SK-N-SH treated with all-trans-retinoic acid at 6 μM for 48 hours (cell line): ENCODE measurements around the gene ELMOD3.

ENCODE experiments used
- ATAC-seq: fragments of 200-7000 bp; cut with Tn5 transposase; 3 replicates; pipeline ENCODE4 v1.9.1; 2020; ENCODE audit warnings: mild to moderate bottlenecking, moderate library complexity
- ARNTL ChIP-seq: fragments of 450-650 bp; formaldehyde crosslinking; IDR thresholded peaks from 2 replicates; pipeline ENCODE4 v1.5.0; 2020; ENCODE audit warnings: low read depth, mild to moderate bottlenecking, moderate library complexity, borderline replicate concordance
- CSDC2 ChIP-seq: fragments of 250-450 bp; sonication (Bioruptor Pico); IDR thresholded peaks from 2 replicates; pipeline ENCODE4 v1.5.0; 2020; ENCODE audit warnings: mild to moderate bottlenecking, moderate library complexity
- ESRRG ChIP-seq: fragments of 250-450 bp; sonication (Bioruptor Pico); IDR thresholded peaks from 2 replicates; pipeline ENCODE4 v1.6.1; 2021; ENCODE audit warnings: mild to moderate bottlenecking
- GLIS3 ChIP-seq: fragments of 250-450 bp; sonication (Bioruptor Pico); IDR thresholded peaks from 2 replicates; pipeline ENCODE4 v1.5.0; 2020; ENCODE audit warnings: mild to moderate bottlenecking, moderate library complexity
- ISL1 ChIP-seq: fragments of 250-450 bp; sonication (Bioruptor Pico); IDR thresholded peaks from 2 replicates; pipeline ENCODE4 v2.1.2; 2022; ENCODE audit warnings: mild to moderate bottlenecking, moderate library complexity
- OSR1 ChIP-seq: fragments of 250-450 bp; sonication (Bioruptor Pico); IDR thresholded peaks from 2 replicates; pipeline ENCODE4 v1.8.0; 2022; ENCODE audit warnings: moderate library complexity, mild to moderate bottlenecking, inconsistent platforms
- PPARA ChIP-seq: fragments of 250-450 bp; sonication (Bioruptor Pico); IDR thresholded peaks from 2 replicates; pipeline ENCODE4 v1.5.0; 2020; ENCODE audit warnings: mild to moderate bottlenecking, borderline replicate concordance
- RARB ChIP-seq: fragments of 250-450 bp; sonication (Bioruptor Pico); IDR thresholded peaks from 2 replicates; pipeline ENCODE4 v1.8.0; 2021; ENCODE audit warnings: mild to moderate bottlenecking, moderate library complexity
- SNAI2 ChIP-seq: fragments of 250-450 bp; sonication (Bioruptor Pico); IDR thresholded peaks from 2 replicates; pipeline ENCODE4 v1.5.0; 2020; ENCODE audit warnings: mild to moderate bottlenecking, moderate library complexity
- TCF4 ChIP-seq: fragments of 250-450 bp; sonication (Bioruptor Pico); IDR thresholded peaks from 2 replicates; pipeline ENCODE4 v1.8.0; 2021; ENCODE audit warnings: mild to moderate bottlenecking, moderate library complexity, borderline replicate concordance
- ZC3H10 ChIP-seq: fragments of 250-450 bp; sonication (Bioruptor Pico); IDR thresholded peaks from 2 replicates; pipeline ENCODE4 v1.5.1; 2021; ENCODE audit warnings: mild to moderate bottlenecking, moderate library complexity
- ZFP3 ChIP-seq: fragments of 250-450 bp; sonication (Bioruptor Pico); IDR thresholded peaks from 2 replicates; pipeline ENCODE4 v1.5.0; 2020; ENCODE audit warnings: mild to moderate bottlenecking, moderate library complexity
- ZFP30 ChIP-seq: fragments of 450-650 bp; formaldehyde crosslinking; IDR thresholded peaks from 2 replicates; pipeline ENCODE4 v1.5.0; 2022; ENCODE audit warnings: mild to moderate bottlenecking, moderate library complexity
- ZNF565 ChIP-seq: fragments of 450-650 bp; formaldehyde crosslinking; conservative IDR thresholded peaks from 2 replicates; pipeline ENCODE4 v1.5.0; 2020; ENCODE audit warnings: low read depth, mild to moderate bottlenecking, moderate library complexity
- ZNF70 ChIP-seq: fragments of 450-650 bp; formaldehyde crosslinking; IDR thresholded peaks from 2 replicates; pipeline ENCODE4 v1.5.0; 2020; ENCODE audit warnings: mild to moderate bottlenecking, moderate library complexity
- ZNF8 ChIP-seq: fragments of 450-650 bp; formaldehyde crosslinking; IDR thresholded peaks from 2 replicates; pipeline ENCODE4 v1.5.0; 2020; ENCODE audit warnings: mild to moderate bottlenecking, moderate library complexity
- TF ChIP-seq, protein P1 (sequence below): fragments of 250-450 bp; sonication (Bioruptor Pico); IDR thresholded peaks from 2 replicates; pipeline ENCODE4 v1.5.0; 2020; ENCODE audit warnings: mild to moderate bottlenecking, moderate library complexity
- TF ChIP-seq, protein P2 (sequence below): fragments of 250-450 bp; sonication (Bioruptor Pico); IDR thresholded peaks from 2 replicates; pipeline ENCODE4 v1.5.1; 2021; ENCODE audit warnings: mild to moderate bottlenecking, moderate library complexity
- TF ChIP-seq, protein P3 (sequence below): fragments of 250-450 bp; sonication (Bioruptor Pico); IDR thresholded peaks from 2 replicates; pipeline ENCODE4 v1.8.0; 2020; ENCODE audit warnings: mild to moderate bottlenecking, moderate library complexity, borderline replicate concordance
- TF ChIP-seq, protein P4 (sequence below): fragments of 250-450 bp; sonication (Bioruptor Pico); IDR thresholded peaks from 2 replicates; pipeline ENCODE4 v1.8.0; 2021; ENCODE audit warnings: low read depth, mild to moderate bottlenecking, moderate library complexity, borderline replicate concordance
- TF ChIP-seq, protein P5 (sequence below): fragments of 250-450 bp; sonication (Bioruptor Pico); IDR thresholded peaks from 2 replicates; pipeline ENCODE4 v1.5.1; 2020; ENCODE audit warnings: low read depth, mild to moderate bottlenecking, moderate library complexity

Gene ELMOD3

DNA sequence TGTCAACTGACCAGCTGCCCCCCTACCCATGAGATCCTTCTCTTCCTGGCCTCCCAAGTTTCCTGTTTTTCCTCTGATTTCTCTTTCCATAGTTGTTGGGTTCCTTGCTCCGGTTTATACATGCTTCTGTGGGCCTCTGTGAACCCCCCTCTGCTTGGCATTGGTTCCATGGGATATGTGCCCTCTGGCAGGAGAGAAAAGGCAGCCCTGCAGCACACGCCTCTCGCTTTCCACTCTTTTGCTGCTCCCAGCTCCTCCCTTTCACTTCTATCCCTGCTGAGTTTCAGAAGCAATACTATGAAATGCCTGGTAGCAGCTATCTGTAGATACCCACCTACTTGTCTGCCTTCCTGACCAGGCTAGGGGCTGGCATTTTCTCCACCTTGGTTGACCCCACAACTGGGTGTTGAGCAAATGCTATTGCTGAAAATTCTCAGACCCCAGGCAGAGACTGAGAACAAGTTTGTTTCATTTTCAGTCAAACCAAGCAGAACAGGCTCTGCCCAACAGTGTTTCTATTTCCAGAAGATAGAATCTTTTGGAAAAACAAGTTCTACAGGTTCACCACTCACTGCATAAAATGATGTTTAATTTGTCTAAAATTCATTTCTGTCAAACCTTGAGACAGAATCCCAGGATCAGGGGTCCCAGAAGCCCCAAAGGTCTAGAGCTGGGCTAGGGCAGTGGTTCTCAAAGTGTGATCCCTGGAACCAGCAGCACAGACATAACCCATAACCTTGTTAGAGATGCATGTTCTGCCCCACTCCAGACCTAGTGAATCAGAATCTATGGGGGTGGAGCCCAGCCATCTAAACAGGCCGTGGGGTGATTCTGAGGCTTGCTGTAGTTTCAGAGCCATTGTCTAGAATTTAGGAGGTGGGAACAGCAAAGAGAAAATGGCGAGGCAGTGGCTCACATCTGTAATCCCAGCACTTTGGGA lies 42.2 kb downstream of the ELMOD3 start:
- peak; percentile 35 for ATAC-seq
- TF ChIP-seq PPARA (CRISPR knock-in tag): no peak
- no peak for TF ChIP-seq RARB
- TF ChIP-seq, protein P1, sequence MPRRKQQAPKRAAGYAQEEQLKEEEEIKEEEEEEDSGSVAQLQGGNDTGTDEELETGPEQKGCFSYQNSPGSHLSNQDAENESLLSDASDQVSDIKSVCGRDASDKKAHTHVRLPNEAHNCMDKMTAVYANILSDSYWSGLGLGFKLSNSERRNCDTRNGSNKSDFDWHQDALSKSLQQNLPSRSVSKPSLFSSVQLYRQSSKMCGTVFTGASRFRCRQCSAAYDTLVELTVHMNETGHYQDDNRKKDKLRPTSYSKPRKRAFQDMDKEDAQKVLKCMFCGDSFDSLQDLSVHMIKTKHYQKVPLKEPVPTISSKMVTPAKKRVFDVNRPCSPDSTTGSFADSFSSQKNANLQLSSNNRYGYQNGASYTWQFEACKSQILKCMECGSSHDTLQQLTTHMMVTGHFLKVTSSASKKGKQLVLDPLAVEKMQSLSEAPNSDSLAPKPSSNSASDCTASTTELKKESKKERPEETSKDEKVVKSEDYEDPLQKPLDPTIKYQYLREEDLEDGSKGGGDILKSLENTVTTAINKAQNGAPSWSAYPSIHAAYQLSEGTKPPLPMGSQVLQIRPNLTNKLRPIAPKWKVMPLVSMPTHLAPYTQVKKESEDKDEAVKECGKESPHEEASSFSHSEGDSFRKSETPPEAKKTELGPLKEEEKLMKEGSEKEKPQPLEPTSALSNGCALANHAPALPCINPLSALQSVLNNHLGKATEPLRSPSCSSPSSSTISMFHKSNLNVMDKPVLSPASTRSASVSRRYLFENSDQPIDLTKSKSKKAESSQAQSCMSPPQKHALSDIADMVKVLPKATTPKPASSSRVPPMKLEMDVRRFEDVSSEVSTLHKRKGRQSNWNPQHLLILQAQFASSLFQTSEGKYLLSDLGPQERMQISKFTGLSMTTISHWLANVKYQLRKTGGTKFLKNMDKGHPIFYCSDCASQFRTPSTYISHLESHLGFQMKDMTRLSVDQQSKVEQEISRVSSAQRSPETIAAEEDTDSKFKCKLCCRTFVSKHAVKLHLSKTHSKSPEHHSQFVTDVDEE (CRISPR knock-in tag): no peak
- no peak for TF ChIP-seq OSR1 (CRISPR knock-in tag)
- no peak for TF ChIP-seq ZFP30 (CRISPR knock-in tag)
- no peak for TF ChIP-seq ISL1 (CRISPR knock-in tag)
- no peak for TF ChIP-seq ZFP3

DNA sequence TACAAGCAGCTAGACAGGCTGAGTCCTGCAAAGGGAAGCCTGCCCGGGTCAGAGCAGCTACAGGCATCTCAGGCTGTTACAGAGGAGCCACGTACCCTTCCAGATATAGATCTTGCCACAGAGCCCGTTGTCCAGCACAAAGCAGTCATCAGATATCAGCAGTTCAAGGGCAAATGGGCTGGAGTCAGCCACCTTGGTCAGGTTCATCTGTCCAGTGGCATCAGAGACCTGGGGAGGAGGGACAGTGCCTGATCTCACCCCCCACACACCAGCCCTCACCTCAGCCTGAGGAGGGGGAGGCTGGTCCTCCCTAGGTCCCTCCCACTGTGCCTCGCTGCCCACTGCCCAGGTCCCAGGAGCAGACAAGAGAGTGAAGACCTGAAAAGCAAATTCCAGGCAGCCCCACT lies 43.4 kb downstream of the ELMOD3 start:
- no peak for ATAC-seq
- TF ChIP-seq ZNF70 (CRISPR knock-in tag) (no peak), TCF4 (CRISPR knock-in tag) (no peak), SNAI2 (CRISPR knock-in tag) (no peak), ZC3H10 (no peak), ZFP30 (CRISPR knock-in tag) (no peak)

DNA sequence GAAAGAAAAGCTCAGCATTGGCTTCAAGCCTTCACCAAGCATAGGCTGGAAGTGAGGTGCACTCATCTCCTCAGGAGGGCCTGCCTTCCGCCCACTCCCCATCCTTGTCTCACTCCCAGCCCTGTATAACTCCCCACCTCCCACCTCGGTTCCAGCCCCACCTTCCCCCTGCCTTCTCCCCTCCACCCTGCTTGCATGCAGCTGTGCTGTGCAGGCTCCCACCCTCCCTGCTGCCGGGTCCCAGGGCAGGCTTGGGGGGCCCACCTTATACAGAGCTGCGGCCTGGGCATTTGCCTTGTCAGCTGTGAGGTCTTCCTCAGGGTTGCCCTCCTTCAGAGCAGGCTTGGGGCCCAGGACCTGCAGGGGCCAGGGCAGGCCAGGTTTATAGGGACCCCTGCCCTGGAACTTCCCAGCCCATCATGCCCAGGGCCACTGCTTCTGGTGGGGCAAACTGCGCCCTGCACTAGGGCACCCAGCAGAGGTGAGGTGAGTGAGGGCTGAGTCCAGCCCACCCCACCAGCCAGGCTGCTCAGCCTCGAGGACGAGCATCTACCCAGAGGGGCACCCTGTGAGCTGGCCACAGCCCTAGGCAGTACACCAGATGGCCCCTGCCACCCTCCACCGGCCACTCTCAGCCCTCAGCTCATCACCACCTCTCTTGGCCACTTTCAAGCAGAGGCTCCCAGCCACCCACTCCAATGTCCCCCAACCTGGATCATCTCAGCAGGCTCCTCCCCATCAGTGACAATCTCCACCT lies 44.0 kb downstream of the ELMOD3 start:
- no peak for ATAC-seq
- TF ChIP-seq ZNF565 (no peak), ZFP30 (CRISPR knock-in tag) (no peak), ZC3H10 (no peak), RARB (no peak), GLIS3 (CRISPR knock-in tag) (no peak), TCF4 (CRISPR knock-in tag) (no peak), SNAI2 (CRISPR knock-in tag) (no peak), ESRRG (no peak), ARNTL (CRISPR knock-in tag) (no peak), ZNF8 (CRISPR knock-in tag) (no peak), PPARA (CRISPR knock-in tag) (no peak), ZFP3 (no peak), CSDC2 (CRISPR knock-in tag) (no peak)
- TF ChIP-seq, protein P1 (CRISPR knock-in tag): no peak
- TF ChIP-seq, protein P2, sequence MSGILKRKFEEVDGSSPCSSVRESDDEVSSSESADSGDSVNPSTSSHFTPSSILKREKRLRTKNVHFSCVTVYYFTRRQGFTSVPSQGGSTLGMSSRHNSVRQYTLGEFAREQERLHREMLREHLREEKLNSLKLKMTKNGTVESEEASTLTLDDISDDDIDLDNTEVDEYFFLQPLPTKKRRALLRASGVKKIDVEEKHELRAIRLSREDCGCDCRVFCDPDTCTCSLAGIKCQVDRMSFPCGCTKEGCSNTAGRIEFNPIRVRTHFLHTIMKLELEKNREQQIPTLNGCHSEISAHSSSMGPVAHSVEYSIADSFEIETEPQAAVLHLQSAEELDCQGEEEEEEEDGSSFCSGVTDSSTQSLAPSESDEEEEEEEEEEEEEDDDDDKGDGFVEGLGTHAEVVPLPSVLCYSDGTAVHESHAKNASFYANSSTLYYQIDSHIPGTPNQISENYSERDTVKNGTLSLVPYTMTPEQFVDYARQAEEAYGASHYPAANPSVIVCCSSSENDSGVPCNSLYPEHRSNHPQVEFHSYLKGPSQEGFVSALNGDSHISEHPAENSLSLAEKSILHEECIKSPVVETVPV (CRISPR knock-in tag): no peak
- TF ChIP-seq, protein P3, sequence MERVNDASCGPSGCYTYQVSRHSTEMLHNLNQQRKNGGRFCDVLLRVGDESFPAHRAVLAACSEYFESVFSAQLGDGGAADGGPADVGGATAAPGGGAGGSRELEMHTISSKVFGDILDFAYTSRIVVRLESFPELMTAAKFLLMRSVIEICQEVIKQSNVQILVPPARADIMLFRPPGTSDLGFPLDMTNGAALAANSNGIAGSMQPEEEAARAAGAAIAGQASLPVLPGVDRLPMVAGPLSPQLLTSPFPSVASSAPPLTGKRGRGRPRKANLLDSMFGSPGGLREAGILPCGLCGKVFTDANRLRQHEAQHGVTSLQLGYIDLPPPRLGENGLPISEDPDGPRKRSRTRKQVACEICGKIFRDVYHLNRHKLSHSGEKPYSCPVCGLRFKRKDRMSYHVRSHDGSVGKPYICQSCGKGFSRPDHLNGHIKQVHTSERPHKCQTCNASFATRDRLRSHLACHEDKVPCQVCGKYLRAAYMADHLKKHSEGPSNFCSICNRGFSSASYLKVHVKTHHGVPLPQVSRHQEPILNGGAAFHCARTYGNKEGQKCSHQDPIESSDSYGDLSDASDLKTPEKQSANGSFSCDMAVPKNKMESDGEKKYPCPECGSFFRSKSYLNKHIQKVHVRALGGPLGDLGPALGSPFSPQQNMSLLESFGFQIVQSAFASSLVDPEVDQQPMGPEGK: no peak
- TF ChIP-seq, protein P4, sequence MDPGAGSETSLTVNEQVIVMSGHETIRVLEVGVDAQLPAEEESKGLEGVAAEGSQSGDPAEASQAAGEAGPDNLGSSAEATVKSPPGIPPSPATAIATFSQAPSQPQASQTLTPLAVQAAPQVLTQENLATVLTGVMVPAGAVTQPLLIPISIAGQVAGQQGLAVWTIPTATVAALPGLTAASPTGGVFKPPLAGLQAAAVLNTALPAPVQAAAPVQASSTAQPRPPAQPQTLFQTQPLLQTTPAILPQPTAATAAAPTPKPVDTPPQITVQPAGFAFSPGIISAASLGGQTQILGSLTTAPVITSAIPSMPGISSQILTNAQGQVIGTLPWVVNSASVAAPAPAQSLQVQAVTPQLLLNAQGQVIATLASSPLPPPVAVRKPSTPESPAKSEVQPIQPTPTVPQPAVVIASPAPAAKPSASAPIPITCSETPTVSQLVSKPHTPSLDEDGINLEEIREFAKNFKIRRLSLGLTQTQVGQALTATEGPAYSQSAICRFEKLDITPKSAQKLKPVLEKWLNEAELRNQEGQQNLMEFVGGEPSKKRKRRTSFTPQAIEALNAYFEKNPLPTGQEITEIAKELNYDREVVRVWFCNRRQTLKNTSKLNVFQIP (CRISPR knock-in tag): no peak
- TF ChIP-seq, protein P5, sequence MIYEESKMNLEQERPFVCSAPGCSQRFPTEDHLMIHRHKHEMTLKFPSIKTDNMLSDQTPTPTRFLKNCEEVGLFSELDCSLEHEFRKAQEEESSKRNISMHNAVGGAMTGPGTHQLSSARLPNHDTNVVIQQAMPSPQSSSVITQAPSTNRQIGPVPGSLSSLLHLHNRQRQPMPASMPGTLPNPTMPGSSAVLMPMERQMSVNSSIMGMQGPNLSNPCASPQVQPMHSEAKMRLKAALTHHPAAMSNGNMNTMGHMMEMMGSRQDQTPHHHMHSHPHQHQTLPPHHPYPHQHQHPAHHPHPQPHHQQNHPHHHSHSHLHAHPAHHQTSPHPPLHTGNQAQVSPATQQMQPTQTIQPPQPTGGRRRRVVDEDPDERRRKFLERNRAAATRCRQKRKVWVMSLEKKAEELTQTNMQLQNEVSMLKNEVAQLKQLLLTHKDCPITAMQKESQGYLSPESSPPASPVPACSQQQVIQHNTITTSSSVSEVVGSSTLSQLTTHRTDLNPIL (CRISPR knock-in tag): no peak
